ENCODE results near the gene ARFGEF3.

The ARFGEF3 gene

GRCh38 chr6:138188278-138188941, 26.7 kb downstream of the ARFGEF3 start:
- FAIRE-seq (no peak), DNase-seq (ENCODE audit: insufficient read length, low spot score) (no peak)
- TF ChIP-seq CTCF (IDR thresholded peaks at IDR 0.05; ENCODE audit: insufficient read depth, missing control alignments): no peak

- TF ChIP-seq CTCF (IDR thresholded peaks at IDR 0.05; ENCODE audit: insufficient read depth, missing control alignments): no peak
Measured at GRCh38 chr6:138194287-138194686, 32.5 kb downstream of the ARFGEF3 start.

GRCh38 chr6:138196122-138196738, 34.5 kb downstream of the ARFGEF3 start:
- DNase-seq (ENCODE audit: insufficient read length, low spot score) (no peak), FAIRE-seq (no peak)
- TF ChIP-seq CTCF (IDR thresholded peaks at IDR 0.05; ENCODE audit: insufficient read depth, missing control alignments): no peak

More at GRCh38 chr6:138194287-138194686, 32.5 kb downstream of the ARFGEF3 start:
- DNase-seq (ENCODE audit: insufficient read length, low spot score): no peak
- FAIRE-seq: no peak

GRCh38 chr6:138197570-138197969, 35.8 kb downstream of the ARFGEF3 start:
- TF ChIP-seq CTCF (IDR thresholded peaks at IDR 0.05; ENCODE audit: insufficient read depth, missing control alignments): no peak
- FAIRE-seq (no peak), DNase-seq (ENCODE audit: insufficient read length, low spot score) (no peak)

GRCh38 chr6:138198430-138199091, 36.8 kb downstream of the ARFGEF3 start:
- DNase-seq (ENCODE audit: insufficient read length, low spot score) (no peak), FAIRE-seq (no peak)
- TF ChIP-seq CTCF (IDR thresholded peaks at IDR 0.05; ENCODE audit: insufficient read depth, missing control alignments): no peak

GRCh38 chr6:138201836-138202235, 40.1 kb downstream of the ARFGEF3 start:
- FAIRE-seq: no peak
- DNase-seq (ENCODE audit: insufficient read length, low spot score): no peak
- no peak for TF ChIP-seq CTCF (IDR thresholded peaks at IDR 0.05; ENCODE audit: insufficient read depth, missing control alignments)

GRCh38 chr6:138203315-138203714, 41.6 kb downstream of the ARFGEF3 start:
- FAIRE-seq: no peak
- TF ChIP-seq CTCF (IDR thresholded peaks at IDR 0.05; ENCODE audit: insufficient read depth, missing control alignments): no peak

More at GRCh38 chr6:138203315-138203714, 41.6 kb downstream of the ARFGEF3 start:
- no peak for DNase-seq (ENCODE audit: insufficient read length, low spot score)

Measured in D721Med (cell line).